GM23338 (cell line): ENCODE data around the gene ERAP2. TPM values are rescaled to one million over a fixed set of nuclear protein-coding genes. Genes with fewer than 3 reads are reported as not detected.
"Not testable (repeated sequence)": the region's sequence is repeated elsewhere in the genome, so short reads cannot be mapped to it uniquely, and the experiment has no call there.

Experiments
- ATAC-seq: fragments of 200-7000 bp; cut with Tn5 transposase; 3 replicates; pipeline ENCODE4 v1.9.1; 2020
- DNase-seq: peaks from one replicate; pipeline ENCODE4 v3.0.0-alpha.2; 2015; ENCODE audit warnings: low spot score
- H2AFZ ChIP-seq: fragments of 200-600 bp; sonication (generic); 2 replicates; pipeline ENCODE4 v1.8.0; 2016; ENCODE audit warnings: antibody characterized with exemption, mild to moderate bottlenecking, moderate library complexity
- H3F3A ChIP-seq: fragments of 200-600 bp; sonication (generic); replicated peaks from 2 replicates; pipeline ENCODE4 v1.8.0; 2017; ENCODE audit warnings: antibody characterized with exemption, mixed run types, low read depth
- H3K27ac ChIP-seq: fragments of 200-600 bp; sonication (generic); 2 replicates; pipeline ENCODE4 v1.6.1; 2016; ENCODE audit warnings: low read depth
- H3K27me3 ChIP-seq: fragments of 200-600 bp; sonication (generic); 2 replicates; pipeline ENCODE4 v1.8.0; 2016; ENCODE audit warnings: mild to moderate bottlenecking, mixed run types, moderate library complexity; ENCODE audit not compliant: insufficient read depth
- H3K36me3 ChIP-seq: fragments of 200-600 bp; sonication (generic); 2 replicates; pipeline ENCODE4 v1.8.0; 2016; ENCODE audit warnings: mild to moderate bottlenecking; ENCODE audit not compliant: insufficient read depth
- H3K4me1 ChIP-seq: fragments of 200-600 bp; sonication (generic); 2 replicates; pipeline ENCODE4 v1.8.0; 2016; ENCODE audit warnings: mild to moderate bottlenecking, moderate library complexity; ENCODE audit not compliant: insufficient read depth
- H3K4me2 ChIP-seq: fragments of 200-600 bp; sonication (generic); 2 replicates; pipeline ENCODE4 v1.7.1; 2017; ENCODE audit warnings: mixed run types
- H3K4me3 ChIP-seq: fragments of 200-600 bp; sonication (generic); 2 replicates; pipeline ENCODE4 v1.6.1; 2016; ENCODE audit warnings: mixed run types
- H3K79me2 ChIP-seq: fragments of 200-600 bp; sonication (generic); replicated peaks from 2 replicates; pipeline ENCODE4 v1.8.0; 2017; ENCODE audit warnings: mild to moderate bottlenecking; ENCODE audit not compliant: insufficient read depth
- H3K9me2 ChIP-seq: fragments of 200-600 bp; sonication (generic); 2 replicates; pipeline ENCODE4 v1.8.0; 2017; ENCODE audit not compliant: insufficient read depth
- H4K20me1 ChIP-seq: fragments of 200-600 bp; sonication (generic); replicated peaks from 2 replicates; pipeline ENCODE4 v1.8.0; 2017; ENCODE audit warnings: mild to moderate bottlenecking; ENCODE audit not compliant: insufficient read depth
- H3K27ac Mint-ChIP-seq: 2 replicates; pipeline ENCODE4 v1.8.0; 2020; ENCODE audit warnings: inconsistent platforms, mild to moderate bottlenecking, moderate library complexity, mixed read lengths
- H3K27me3 Mint-ChIP-seq: 3 replicates; pipeline ENCODE4 v1.8.0; 2022; ENCODE audit warnings: low read depth, mild to moderate bottlenecking, moderate library complexity, mixed read lengths, inconsistent platforms; ENCODE audit not compliant: insufficient read depth, poor library complexity
- H3K36me3 Mint-ChIP-seq: 3 replicates; pipeline ENCODE4 v1.8.0; 2021; ENCODE audit warnings: low read depth, mild to moderate bottlenecking, inconsistent platforms, moderate library complexity, mixed read lengths
- H3K4me1 Mint-ChIP-seq: 3 replicates; pipeline ENCODE4 v1.8.0; 2020; ENCODE audit warnings: mild to moderate bottlenecking, inconsistent platforms, mixed read lengths
- H3K4me3 Mint-ChIP-seq: 3 replicates; pipeline ENCODE4 v1.8.0; 2021; ENCODE audit warnings: moderate library complexity, mild to moderate bottlenecking, inconsistent platforms, mixed read lengths
- H3K9me3 Mint-ChIP-seq: 3 replicates; pipeline ENCODE4 v1.8.0; 2020; ENCODE audit warnings: moderate library complexity, mild to moderate bottlenecking, inconsistent platforms, mixed read lengths
- CREB1 ChIP-seq: fragments of 250-450 bp; sonication (Bioruptor Pico); IDR thresholded peaks from 2 replicates; pipeline ENCODE4 v1.5.0; 2020; ENCODE audit warnings: low read depth, mild to moderate bottlenecking, moderate library complexity
- CTCF ChIP-seq, 2 experiments: fragments of 200-600 bp in 1 of 2; sonication (generic) in 1 of 2; conservative IDR thresholded peaks; 2 replicates each; pipeline versions ENCODE4 v1.5.1 to v1.6.1; 2016 to 2017; ENCODE audit warnings: antibody characterized with exemption in 2 of 2, low read depth in 2 of 2, mild to moderate bottlenecking in 2 of 2, moderate library complexity in 1 of 2
- ETS1 ChIP-seq: IDR thresholded peaks from 2 replicates; pipeline ENCODE4 v1.6.1; 2016; ENCODE audit warnings: antibody characterized with exemption
- EZH2phosphoT487 ChIP-seq: fragments of 200-600 bp; sonication (generic); IDR thresholded peaks from one replicate; pipeline ENCODE4 v1.8.1; 2018; ENCODE audit warnings: antibody characterized with exemption; ENCODE audit not compliant: unreplicated experiment
- JUNB ChIP-seq: IDR thresholded peaks from one replicate; pipeline ENCODE4 v1.6.1; 2016; ENCODE audit warnings: antibody characterized with exemption; ENCODE audit not compliant: unreplicated experiment
- NANOG ChIP-seq: IDR thresholded peaks from 2 replicates; pipeline ENCODE4 v1.6.1; 2016; ENCODE audit warnings: antibody characterized with exemption, borderline replicate concordance
- POLR2AphosphoS5 ChIP-seq: IDR thresholded peaks from 2 replicates; pipeline ENCODE4 v1.6.1; 2016; ENCODE audit warnings: antibody characterized with exemption, low read depth
- REST ChIP-seq: IDR thresholded peaks from one replicate; pipeline ENCODE4 v1.6.1; 2018; ENCODE audit warnings: antibody characterized with exemption; ENCODE audit not compliant: unreplicated experiment
- STAT1 ChIP-seq: IDR thresholded peaks from one replicate; pipeline ENCODE4 v1.6.1; 2016; ENCODE audit warnings: antibody characterized with exemption; ENCODE audit not compliant: unreplicated experiment
- ZNF331 ChIP-seq: fragments of 250-450 bp; sonication (Bioruptor Pico); IDR thresholded peaks from 2 replicates; pipeline ENCODE4 v1.5.0; 2020; ENCODE audit warnings: low read depth, mild to moderate bottlenecking, moderate library complexity
- polyA plus RNA-seq: library from polyadenylated mRNA; unstranded; fragments of >200 nt; fragmentation: Nextera tagmentation; extraction: Ambion mirVana; gene quantifications from 2 replicates; pipeline ENCODE4 v1.2.1, GENCODE V29; 2016
- total RNA-seq: library from RNA; depleted of rRNA; stranded (reverse); fragments of >200 nt; shearing (Covaris generic); gene quantifications from 2 replicates; pipeline ENCODE4 v1.2.3, GENCODE V29; 2014

Gene ERAP2
- total and polyA plus RNA-seq, 2 experiments from 2014 or later, result 0.73 TPM; not detected in 1

- Mint-ChIP-seq H3K27ac (no peak overlapping the region), H3K4me3 (no peak overlapping the region), H3K9me3 (no peaks in the 10 kb centered on the region), H3K4me1 (peaks cover 10% of the 10 kb centered on the region), H3K27me3 (peaks cover 12% of the 10 kb centered on the region), H3K36me3 (no peaks in the 10 kb centered on the region; the same call in 2 of the 3 replicates)
- Histone ChIP-seq H3K79me2 (no peaks in the 10 kb centered on the region), H4K20me1 (no peaks in the 10 kb centered on the region), H3K4me3 (no peak overlapping the region), H3K4me1 (peaks cover 14% of the 10 kb centered on the region; the same call in 1 of the 2 replicates), H3K36me3 (no peaks in the 10 kb centered on the region), H3K4me2 (no peak overlapping the region), H3K27me3 (no peaks in the 10 kb centered on the region), H2AFZ (no peak overlapping the region), H3K9me2 (no peaks in the 10 kb centered on the region), H3K27ac (no peak overlapping the region), H3F3A (peaks cover 6% of the 10 kb centered on the region)
- TF ChIP-seq JUNB (no peak), STAT1 (no peak), REST (no peak), POLR2AphosphoS5 (no peak), ZNF331 (CRISPR knock-in tag) (no peak), EZH2phosphoT487 (no peak), CTCF (conservative IDR thresholded peaks at IDR 0.05; ENCODE audit: low read depth in 2 of 2) (no peak), CREB1 (CRISPR knock-in tag) (no peak), NANOG (no peak), ETS1 (no peak)
- DNase-seq, result no peak
- ATAC-seq, result no peak
Measured at GRCh38 chr5:96930589-96930988, 54.3 kb downstream of the ERAP2 start.

- H3K4me3 ChIP-seq, H3K36me3 Mint-ChIP-seq, DNase-seq, ATAC-seq, H3F3A ChIP-seq, H3K9me3 Mint-ChIP-seq, H3K4me3 Mint-ChIP-seq, H3K36me3 ChIP-seq, H4K20me1 ChIP-seq, H3K4me2 ChIP-seq, H3K79me2 ChIP-seq, H3K27me3 ChIP-seq, H3K27ac ChIP-seq, H3K9me2 ChIP-seq, H2AFZ ChIP-seq, H3K27ac Mint-ChIP-seq: not testable (repeated sequence)
- Mint-ChIP-seq H3K4me1 (peaks cover 10% of the 10 kb centered on the region), H3K27me3 (peaks cover 13% of the 10 kb centered on the region)
- H3K4me1 ChIP-seq, result peaks cover 14% of the 10 kb centered on the region; the same call in 1 of the 2 replicates
Measured at GRCh38 chr5:96931037-96931436, 54.7 kb downstream of the ERAP2 start.
